ENCODE results near the gene TGM4. TPM values are rescaled to one million over a fixed set of nuclear protein-coding genes. Genes with fewer than 3 reads are reported as not detected.

Gene TGM4
- total and polyA plus RNA-seq, 5 donors: not detected

- Histone ChIP-seq H3K27ac (ENCODE audit: low read length) (no peak overlapping the region), H3K4me3 (ENCODE audit: low read length) (no peak overlapping the region), H3K9me3 (ENCODE audit: control insufficient read depth, low read length) (no peaks in the 10 kb centered on the region), H3K27me3 (ENCODE audit: control insufficient read depth, insufficient read depth) (no peaks in the 10 kb centered on the region), H3K4me1 (ENCODE audit: control insufficient read depth, insufficient read depth, low read length) (no peaks in the 10 kb centered on the region)
- intact Hi-C loops (cut with DNase I): no loop called here
- no peak for DNase-seq
- no peak for ATAC-seq
- WGBS: 80% methylated on average over 1 of the region's 1 CpG
Measured at GRCh38 chr3:44955917-44956316, 81.5 kb downstream of the TGM4 start.

- no peaks in the 10 kb centered on the region for H3K9me3 ChIP-seq (ENCODE audit: control insufficient read depth, low read length)
- intact Hi-C loops (cut with DNase I): no loop called here
- DNase-seq: no peak
- no peak overlapping the region for H3K4me3 ChIP-seq (ENCODE audit: low read length)
- 95% methylated on average over 4 of the region's 4 CpGs for WGBS
- ATAC-seq: no peak
- peaks cover 1% of the 10 kb centered on the region for H3K4me1 ChIP-seq (ENCODE audit: control insufficient read depth, insufficient read depth, low read length)
- H3K27me3 ChIP-seq (ENCODE audit: control insufficient read depth, insufficient read depth): no peaks in the 10 kb centered on the region
- no peak overlapping the region for H3K27ac ChIP-seq (ENCODE audit: low read length)
Measured at GRCh38 chr3:44957986-44958385, 83.6 kb downstream of the TGM4 start.

- H3K27ac ChIP-seq (ENCODE audit: low read length): no peak overlapping the region
- no peaks in the 10 kb centered on the region for H3K9me3 ChIP-seq (ENCODE audit: control insufficient read depth, low read length)
- H3K27me3 ChIP-seq (ENCODE audit: control insufficient read depth, insufficient read depth): no peaks in the 10 kb centered on the region
- ATAC-seq (no peak), DNase-seq (no peak)
- WGBS: 92% methylated on average over 7 of the region's 7 CpGs
- intact Hi-C loops (cut with DNase I): no loop called here
- H3K4me3 ChIP-seq (ENCODE audit: low read length): no peak overlapping the region
- peaks cover 3% of the 10 kb centered on the region for H3K4me1 ChIP-seq (ENCODE audit: control insufficient read depth, insufficient read depth, low read length)
Measured at GRCh38 chr3:44958386-44958785, 84.0 kb downstream of the TGM4 start.

GRCh38 chr3:44960387-44961026 is 86.1 kb downstream of the TGM4 start:
- no peak overlapping the region for H3K4me3 ChIP-seq (ENCODE audit: low read length)
- H3K9me3 ChIP-seq (ENCODE audit: control insufficient read depth, low read length): no peaks in the 10 kb centered on the region
- ATAC-seq (no peak), DNase-seq (no peak)
- 97% methylated on average over 3 of the region's 3 CpGs for WGBS
- H3K27me3 ChIP-seq (ENCODE audit: control insufficient read depth, insufficient read depth): no peaks in the 10 kb centered on the region
- intact Hi-C loops (cut with DNase I): no loop called here
- H3K4me1 ChIP-seq (ENCODE audit: control insufficient read depth, insufficient read depth, low read length): peaks cover 6% of the 10 kb centered on the region
- no peak overlapping the region for H3K27ac ChIP-seq (ENCODE audit: low read length)

- H3K4me1 ChIP-seq (ENCODE audit: control insufficient read depth, insufficient read depth, low read length): peaks cover 6% of the 10 kb centered on the region
Measured at GRCh38 chr3:44961888-44962287, 87.5 kb downstream of the TGM4 start.

GRCh38 chr3:44962621-44963393 is 88.4 kb downstream of the TGM4 start:
- 93% methylated on average over 6 of the region's 6 CpGs for WGBS

More at GRCh38 chr3:44961888-44962287, 87.5 kb downstream of the TGM4 start:
- no peak for DNase-seq
- intact Hi-C loops (cut with DNase I): no loop called here
- Histone ChIP-seq H3K27me3 (ENCODE audit: control insufficient read depth, insufficient read depth) (no peaks in the 10 kb centered on the region), H3K4me3 (ENCODE audit: low read length) (no peak overlapping the region), H3K27ac (ENCODE audit: low read length) (no peak overlapping the region), H3K9me3 (ENCODE audit: control insufficient read depth, low read length) (no peaks in the 10 kb centered on the region)
- WGBS: 78% methylated on average over 3 of the region's 3 CpGs
- ATAC-seq: no peak

GRCh38 chr3:44963571-44964325 is 89.3 kb downstream of the TGM4 start:
- H3K4me3 ChIP-seq (ENCODE audit: low read length): no peak overlapping the region
- DNase-seq (no peak), ATAC-seq (no peak)
- peaks cover 6% of the 10 kb centered on the region for H3K4me1 ChIP-seq (ENCODE audit: control insufficient read depth, insufficient read depth, low read length)
- H3K9me3 ChIP-seq (ENCODE audit: control insufficient read depth, low read length): no peaks in the 10 kb centered on the region
- H3K27ac ChIP-seq (ENCODE audit: low read length): no peak overlapping the region
- intact Hi-C loops (cut with DNase I): no loop called here
- H3K27me3 ChIP-seq (ENCODE audit: control insufficient read depth, insufficient read depth): no peaks in the 10 kb centered on the region
- 83% methylated on average over 4 of the region's 4 CpGs for WGBS

More at GRCh38 chr3:44962621-44963393, 88.4 kb downstream of the TGM4 start:
- H3K27ac ChIP-seq (ENCODE audit: low read length): no peak overlapping the region
- no peak for ATAC-seq
- intact Hi-C loops (cut with DNase I): no loop called here
- peaks cover 6% of the 10 kb centered on the region for H3K4me1 ChIP-seq (ENCODE audit: control insufficient read depth, insufficient read depth, low read length)
- no peak overlapping the region for H3K4me3 ChIP-seq (ENCODE audit: low read length)
- H3K9me3 ChIP-seq (ENCODE audit: control insufficient read depth, low read length): no peaks in the 10 kb centered on the region
- no peak for DNase-seq
- H3K27me3 ChIP-seq (ENCODE audit: control insufficient read depth, insufficient read depth): no peaks in the 10 kb centered on the region

Other genes with a start within 250 kb of the TGM4 start
- gene ZNF197, start 249.6 kb upstream of the TGM4 start, total RNA-seq: 10 to 100 TPM; 13.3 to 15.8 (median 13.8) TPM
- 6.7 TPM for gene ZNF197, start 249.6 kb upstream of the TGM4 start, polyA plus RNA-seq
- 10 to 100 TPM in 1 of 4 donors, 1 to 10 TPM in 3; 6.1 to 12.7 (median 7.7) TPM for gene ZNF35, start 225.9 kb upstream of the TGM4 start, total RNA-seq
- 3.5 TPM for gene ZNF35, start 225.9 kb upstream of the TGM4 start, polyA plus RNA-seq
- 1 to 10 TPM; 3.4 to 4.6 (median 4.0) TPM for gene ZNF502, start 161.9 kb upstream of the TGM4 start, total RNA-seq
- 2.0 TPM for gene ZNF502, start 161.9 kb upstream of the TGM4 start, polyA plus RNA-seq
- gene ZNF501, start 145.0 kb upstream of the TGM4 start, total RNA-seq: 1 to 10 TPM; 4.1 to 6.3 (median 5.7) TPM
- gene ZNF501, start 145.0 kb upstream of the TGM4 start, polyA plus RNA-seq: 1.9 TPM
- gene KIAA1143, start 113.0 kb upstream of the TGM4 start, total RNA-seq: 10 to 100 TPM; 26.9 to 31.6 (median 28.8) TPM
- 17.2 TPM for gene KIAA1143, start 113.0 kb upstream of the TGM4 start, polyA plus RNA-seq
- 1 to 10 TPM in 2 of 4 donors, under 1 TPM in 2; 0.25 to 1.3 (median 0.71) TPM for gene KIF15, start 112.8 kb upstream of the TGM4 start, total RNA-seq
- gene KIF15, start 112.8 kb upstream of the TGM4 start, polyA plus RNA-seq: 0.29 TPM
- 10 to 100 TPM in 3 of 4 donors, 1 to 10 TPM in 1; 8.4 to 12.7 (median 10.9) TPM for gene TMEM42, start 12.7 kb upstream of the TGM4 start, total RNA-seq
- gene TMEM42, start 12.7 kb upstream of the TGM4 start, polyA plus RNA-seq: 13.6 TPM
- gene ZDHHC3, start 101.6 kb downstream of the TGM4 start, total RNA-seq: 10 to 100 TPM; 39.0 to 57.6 (median 40.8) TPM
- gene ZDHHC3, start 101.6 kb downstream of the TGM4 start, polyA plus RNA-seq: 23.9 TPM
- 10 to 100 TPM; 22.7 to 37.5 (median 27.8) TPM for gene EXOSC7, start 101.6 kb downstream of the TGM4 start, total RNA-seq
- gene EXOSC7, start 101.6 kb downstream of the TGM4 start, polyA plus RNA-seq: 30.0 TPM
- gene CLEC3B, start 151.7 kb downstream of the TGM4 start, total RNA-seq: 100 to 1,000 TPM; 133 to 170 (median 160) TPM
- gene CLEC3B, start 151.7 kb downstream of the TGM4 start, polyA plus RNA-seq: 451 TPM

Data from right cardiac atrium (tissue), 5 donors.